ENCODE measurements around the gene SARDH.
A peak's percentile ranks its signal among the peaks of the same experiment; 100 is the strongest.

Gene SARDH

DNA sequence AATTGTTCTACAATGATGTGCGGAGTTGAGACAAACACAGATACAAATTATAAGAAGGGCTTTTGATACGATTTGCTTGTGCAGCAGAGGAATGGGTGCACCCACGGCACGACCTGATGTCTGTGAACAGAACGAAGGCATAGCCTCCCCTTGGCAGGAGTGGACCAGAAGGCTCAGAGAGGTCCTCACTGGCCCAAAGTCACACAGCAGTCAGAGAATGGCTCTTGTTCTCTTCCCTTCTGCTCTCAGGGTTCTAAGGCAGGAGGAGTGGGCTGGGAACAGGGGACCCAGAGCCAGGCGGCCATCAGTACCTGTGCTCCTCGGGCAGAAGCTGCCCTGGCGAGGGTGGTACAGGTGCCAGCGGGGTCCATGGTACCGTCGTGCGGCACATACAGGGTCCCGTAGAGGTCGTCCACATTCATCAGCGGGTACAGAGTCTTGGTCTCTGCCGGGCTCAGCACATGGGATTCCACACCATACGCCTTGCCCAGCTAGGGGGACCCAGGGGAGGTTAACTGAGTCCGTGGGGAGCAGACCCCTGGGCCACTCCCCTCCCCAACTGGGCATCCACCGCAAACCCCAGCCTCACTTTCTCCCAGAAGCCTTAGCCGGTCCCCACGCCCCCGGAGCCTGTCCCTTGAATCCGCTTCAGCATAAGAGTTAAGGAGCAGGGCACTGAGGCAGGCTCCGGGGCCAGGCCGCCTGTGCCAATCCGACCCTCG is 7.0 kb downstream of the SARDH start:
- TF ChIP-seq, protein P1, sequence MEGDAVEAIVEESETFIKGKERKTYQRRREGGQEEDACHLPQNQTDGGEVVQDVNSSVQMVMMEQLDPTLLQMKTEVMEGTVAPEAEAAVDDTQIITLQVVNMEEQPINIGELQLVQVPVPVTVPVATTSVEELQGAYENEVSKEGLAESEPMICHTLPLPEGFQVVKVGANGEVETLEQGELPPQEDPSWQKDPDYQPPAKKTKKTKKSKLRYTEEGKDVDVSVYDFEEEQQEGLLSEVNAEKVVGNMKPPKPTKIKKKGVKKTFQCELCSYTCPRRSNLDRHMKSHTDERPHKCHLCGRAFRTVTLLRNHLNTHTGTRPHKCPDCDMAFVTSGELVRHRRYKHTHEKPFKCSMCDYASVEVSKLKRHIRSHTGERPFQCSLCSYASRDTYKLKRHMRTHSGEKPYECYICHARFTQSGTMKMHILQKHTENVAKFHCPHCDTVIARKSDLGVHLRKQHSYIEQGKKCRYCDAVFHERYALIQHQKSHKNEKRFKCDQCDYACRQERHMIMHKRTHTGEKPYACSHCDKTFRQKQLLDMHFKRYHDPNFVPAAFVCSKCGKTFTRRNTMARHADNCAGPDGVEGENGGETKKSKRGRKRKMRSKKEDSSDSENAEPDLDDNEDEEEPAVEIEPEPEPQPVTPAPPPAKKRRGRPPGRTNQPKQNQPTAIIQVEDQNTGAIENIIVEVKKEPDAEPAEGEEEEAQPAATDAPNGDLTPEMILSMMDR (conservative IDR thresholded peaks at IDR 0.05; ENCODE audit: low read depth, low read length) = no peak
- DNase-seq (ENCODE audit: low read depth) = no peak
- H3K4me3 ChIP-seq (ENCODE audit: low read depth, low read length) = no peak overlapping the region

DNA sequence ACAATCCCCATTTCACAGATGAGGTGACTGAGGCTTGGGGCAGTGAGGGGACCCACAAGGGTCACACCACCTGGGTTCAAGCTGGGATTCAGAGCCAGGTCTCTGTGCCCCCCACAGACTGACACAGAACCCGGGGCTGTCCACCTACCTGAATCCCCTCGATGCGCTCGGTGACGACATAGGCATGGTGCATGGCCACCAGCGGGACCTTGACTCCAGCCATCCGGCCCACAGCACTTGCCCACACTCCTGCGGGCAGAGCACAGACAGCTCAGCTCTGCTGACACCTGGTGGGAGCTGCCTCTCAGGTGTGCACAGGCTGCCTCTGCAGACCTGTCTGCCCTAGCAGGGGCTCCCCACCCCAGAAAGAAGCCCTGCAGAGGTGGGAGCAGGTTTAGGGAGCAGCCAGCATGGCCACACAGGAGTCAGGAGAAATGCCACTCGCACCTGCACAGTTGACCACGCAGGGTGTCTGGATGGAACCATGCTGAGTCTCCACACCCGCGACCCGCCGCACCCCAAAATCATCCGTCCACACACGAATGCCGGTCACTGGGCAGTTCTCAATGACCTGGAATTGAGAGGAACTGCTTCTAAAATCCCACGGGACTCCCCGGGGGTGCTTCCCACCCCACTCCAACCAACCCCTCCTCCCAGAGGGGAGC is 8.4 kb downstream of the SARDH start:
- TF ChIP-seq, protein P1 (conservative IDR thresholded peaks at IDR 0.05; ENCODE audit: low read depth, low read length) = no peak
- no peak for DNase-seq (ENCODE audit: low read depth)
- no peak overlapping the region for H3K4me3 ChIP-seq (ENCODE audit: low read depth, low read length)

DNA sequence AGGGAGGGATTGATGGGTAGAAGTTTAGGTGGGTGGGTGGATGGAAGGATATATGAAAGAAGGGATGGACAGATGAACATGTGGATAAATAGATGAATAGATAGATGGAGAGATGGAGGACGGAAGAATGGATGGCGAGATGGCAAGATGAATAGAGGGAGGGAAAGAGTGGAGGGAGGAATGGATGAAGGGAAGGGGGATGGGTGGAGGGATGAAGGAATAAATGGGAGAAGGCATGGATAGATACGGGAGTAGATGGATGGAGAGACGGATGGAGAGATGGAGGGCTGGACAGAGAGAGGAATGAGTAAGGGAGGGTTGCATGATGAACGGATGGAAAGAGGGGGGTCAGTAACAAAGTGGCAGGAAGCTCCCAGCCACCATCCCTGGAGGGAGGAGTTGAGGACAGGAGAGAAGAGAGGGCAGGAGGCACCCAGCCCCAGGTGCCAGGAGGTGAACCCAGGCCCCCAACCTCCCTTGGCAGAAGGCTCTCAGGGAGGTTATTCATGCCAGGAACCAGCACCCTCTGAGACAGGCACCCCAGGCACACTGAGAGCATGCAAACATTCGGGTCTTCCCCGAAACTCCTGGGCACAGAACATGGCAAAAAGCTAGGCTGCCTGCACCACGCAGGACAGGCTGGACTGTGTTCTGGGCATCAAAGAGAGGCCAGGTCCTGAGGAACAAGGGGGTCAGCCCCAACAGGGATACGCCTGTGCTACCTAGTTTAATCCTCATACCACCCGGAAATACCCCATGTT is 9.1 kb downstream of the SARDH start:
- no peak overlapping the region for H3K4me3 ChIP-seq (ENCODE audit: low read depth, low read length)
- DNase-seq (ENCODE audit: low read depth) = no peak
- TF ChIP-seq, protein P1 (conservative IDR thresholded peaks at IDR 0.05; ENCODE audit: low read depth, low read length) = no peak

DNA sequence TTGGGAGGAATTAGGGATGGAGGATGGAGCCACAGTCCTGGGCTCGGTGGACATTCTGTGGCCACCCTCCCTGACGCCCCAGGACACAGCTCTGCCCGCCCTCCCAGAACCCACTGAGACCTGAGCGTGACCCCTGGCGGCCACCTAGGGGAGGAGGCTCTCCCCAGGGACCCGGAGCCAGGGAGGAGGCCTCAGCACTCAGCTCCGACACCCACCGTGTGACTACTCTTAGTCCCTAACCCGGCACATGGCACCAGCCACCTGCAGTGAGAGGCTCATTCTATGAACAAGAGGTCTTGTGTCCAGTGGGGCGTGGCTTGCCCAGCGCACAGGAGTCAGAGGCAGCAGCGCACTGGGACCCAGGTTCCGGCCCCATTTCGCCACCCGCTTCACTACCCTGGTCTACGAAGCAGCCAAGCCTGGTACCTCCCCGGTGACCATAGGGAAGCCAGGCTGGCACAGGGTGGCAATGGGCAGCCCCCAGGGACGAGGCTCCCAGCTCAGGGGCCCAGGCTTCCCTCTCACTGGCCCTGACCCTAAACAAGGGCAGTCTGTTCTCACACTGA is 10.2 kb downstream of the SARDH start:
- TF ChIP-seq, protein P1 (conservative IDR thresholded peaks at IDR 0.05; ENCODE audit: low read depth, low read length) = no peak
- H3K4me3 ChIP-seq (ENCODE audit: low read depth, low read length) = no peak overlapping the region
- DNase-seq (ENCODE audit: low read depth) = no peak

DNA sequence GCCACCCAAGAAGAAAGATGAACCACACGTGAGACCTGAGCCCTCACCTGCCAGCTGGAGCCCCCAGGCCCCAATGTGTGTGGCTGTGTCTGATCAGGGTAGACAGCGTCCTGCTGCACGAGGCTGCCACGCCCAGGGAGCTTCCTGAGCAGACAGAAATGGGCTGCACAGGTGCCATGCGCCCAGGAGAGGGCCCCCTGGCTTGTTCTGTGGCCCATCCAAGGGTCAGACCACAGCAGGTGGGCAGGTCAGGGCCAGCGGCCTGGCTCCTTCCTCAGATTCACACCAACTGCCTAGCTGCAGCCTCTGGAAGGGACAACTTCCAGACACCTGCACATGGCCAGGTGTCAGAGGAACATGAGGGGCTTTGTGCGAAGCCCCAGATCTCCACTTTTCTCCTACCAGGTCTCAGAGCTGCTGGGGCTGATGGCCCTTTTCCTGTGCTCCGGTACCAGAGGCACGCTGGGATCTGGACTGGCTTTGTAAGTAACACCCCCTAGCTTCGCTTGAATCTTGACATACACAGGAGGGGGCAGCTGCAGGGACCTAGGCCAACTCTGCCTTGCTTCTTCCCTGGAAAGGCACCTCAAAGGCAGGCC is 10.8 kb downstream of the SARDH start:
- no peak for DNase-seq (ENCODE audit: low read depth)
- TF ChIP-seq, protein P1 (conservative IDR thresholded peaks at IDR 0.05; ENCODE audit: low read depth, low read length) = no peak
- H3K4me3 ChIP-seq (ENCODE audit: low read depth, low read length) = no peak overlapping the region

DNA sequence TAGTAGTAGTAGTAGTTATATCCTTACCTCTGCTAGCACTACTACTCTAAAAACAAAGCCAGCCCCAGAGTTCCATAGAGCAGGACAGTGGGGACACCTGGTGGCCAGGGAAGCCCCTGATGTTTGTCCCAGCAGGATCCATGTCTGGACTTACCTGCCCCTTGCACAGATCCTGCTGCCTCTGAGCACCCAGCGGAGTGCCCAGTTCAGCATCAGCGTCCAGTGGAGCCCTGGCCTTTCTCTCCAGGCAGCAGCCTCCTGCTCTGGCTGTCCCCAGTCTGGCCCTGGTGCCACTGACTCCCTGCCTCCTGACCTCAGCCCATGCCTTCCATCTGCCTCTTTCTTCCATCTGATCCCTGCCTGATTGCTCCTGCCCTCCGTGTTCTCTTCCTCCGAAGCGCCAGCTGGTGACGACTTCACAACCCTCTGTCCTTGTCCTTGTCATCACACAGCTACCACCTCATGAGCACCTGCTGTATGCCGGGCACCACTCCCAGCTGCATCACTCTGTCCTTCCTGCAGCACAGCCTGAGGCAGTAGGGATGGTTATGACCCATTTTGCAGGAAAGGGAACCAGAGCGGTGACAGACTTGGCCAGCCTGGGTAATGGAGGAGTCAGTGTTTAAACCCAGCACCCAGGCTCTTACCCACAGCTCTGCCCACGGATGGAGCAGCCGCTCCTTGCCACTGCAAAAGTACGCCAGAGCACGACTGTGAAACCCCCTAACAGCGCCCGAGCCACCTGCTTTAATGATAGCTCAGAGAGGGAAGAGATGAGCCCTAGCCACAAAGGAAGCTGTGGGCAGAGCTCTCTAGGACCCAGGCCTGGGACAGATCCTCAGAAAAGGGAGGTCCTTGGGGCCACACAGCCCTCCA is 11.5 kb downstream of the SARDH start:
- TF ChIP-seq, protein P1 (conservative IDR thresholded peaks at IDR 0.05; ENCODE audit: low read depth, low read length) = peak; percentile 77
- no peak overlapping the region for H3K4me3 ChIP-seq (ENCODE audit: low read depth, low read length)
- peak; percentile 75 for DNase-seq (ENCODE audit: low read depth)
